KMS-11 (cell line): ENCODE results near the gene MCRIP1.

Experiments
- H2AFZ ChIP-seq: fragments of 200-600 bp; sonication (generic); 2 replicates; pipeline ENCODE4 v1.6.1; 2016; ENCODE audit warnings: antibody characterized with exemption, mixed run types, low read depth
- H3K27ac ChIP-seq: fragments of 200-600 bp; sonication (generic); 2 replicates; pipeline ENCODE4 v1.6.1; 2016; ENCODE audit warnings: mild to moderate bottlenecking, mixed run types
- H3K27me3 ChIP-seq: fragments of 200-600 bp; sonication (generic); 2 replicates; pipeline ENCODE4 v1.6.1; 2017; ENCODE audit warnings: mild to moderate bottlenecking, low read depth, mixed run types, moderate library complexity; ENCODE audit not compliant: insufficient read depth
- H3K36me3 ChIP-seq: fragments of 200-600 bp; sonication (generic); 2 replicates; pipeline ENCODE4 v1.6.1; 2017; ENCODE audit warnings: mild to moderate bottlenecking, mixed run types; ENCODE audit not compliant: insufficient read depth
- H3K4me1 ChIP-seq: fragments of 200-600 bp; sonication (generic); 2 replicates; pipeline ENCODE4 v1.6.1; 2016; ENCODE audit warnings: mild to moderate bottlenecking, low read depth, mixed run types; ENCODE audit not compliant: poor library complexity, severe bottlenecking
- H3K4me2 ChIP-seq: fragments of 200-600 bp; sonication (generic); 2 replicates; pipeline ENCODE4 v1.7.0; 2016; ENCODE audit warnings: mild to moderate bottlenecking, mixed run types
- H3K4me3 ChIP-seq: fragments of 200-600 bp; sonication (generic); IDR thresholded peaks from 2 replicates; pipeline ENCODE4 v1.6.1; 2017; ENCODE audit warnings: low read depth, low read length, mixed read lengths; ENCODE audit not compliant: insufficient read depth
- H3K79me2 ChIP-seq: fragments of 200-600 bp; sonication (generic); 2 replicates; pipeline ENCODE4 v1.6.1; 2016; ENCODE audit warnings: low read depth, mixed run types; ENCODE audit not compliant: insufficient read depth
- H3K9ac ChIP-seq: fragments of 200-600 bp; sonication (generic); 2 replicates; pipeline ENCODE4 v1.6.1; 2016; ENCODE audit warnings: mild to moderate bottlenecking, mixed run types
- H4K20me1 ChIP-seq: fragments of 200-600 bp; sonication (generic); 2 replicates; pipeline ENCODE4 v1.6.1; 2016; ENCODE audit warnings: mild to moderate bottlenecking, mixed run types; ENCODE audit not compliant: insufficient read depth
- CTCF ChIP-seq: fragments of 200-600 bp; sonication (generic); conservative IDR thresholded peaks from 2 replicates; pipeline ENCODE4 v1.6.1; 2017; ENCODE audit warnings: low read depth, mild to moderate bottlenecking, antibody characterized with exemption, low read length, moderate library complexity, mixed read lengths

MCRIP1 gene

GRCh38 chr17:81844887-81845286, 11.8 kb upstream of the MCRIP1 start:
- no peaks in the 10 kb centered on the region for H3K79me2 ChIP-seq
- H3K4me3 ChIP-seq: no peak overlapping the region
- no peak overlapping the region for H3K4me2 ChIP-seq
- H3K36me3 ChIP-seq: peaks cover 12% of the 10 kb centered on the region; the same call in 1 of the 2 replicates
- H3K27ac ChIP-seq: no peak overlapping the region
- no peak overlapping the region for H3K9ac ChIP-seq
- no peaks in the 10 kb centered on the region for H3K4me1 ChIP-seq
- 0 out of 2 replicates have a peak, but pooled peaks cover 4% of the 10 kb centered on the region for H4K20me1 ChIP-seq
- no peak for TF ChIP-seq CTCF
- no peak overlapping the region for H2AFZ ChIP-seq
- no peaks in the 10 kb centered on the region for H3K27me3 ChIP-seq

- no peak overlapping the region for H3K9ac ChIP-seq
- no peak overlapping the region for H3K4me2 ChIP-seq
- no peaks in the 10 kb centered on the region for H3K79me2 ChIP-seq
- peaks cover 12% of the 10 kb centered on the region; the same call in 1 of the 2 replicates for H3K36me3 ChIP-seq
- no peaks in the 10 kb centered on the region for H3K27me3 ChIP-seq
- no peaks in the 10 kb centered on the region for H3K4me1 ChIP-seq
- H3K4me3 ChIP-seq: no peak overlapping the region
- H4K20me1 ChIP-seq: 0 out of 2 replicates have a peak, but pooled peaks cover 4% of the 10 kb centered on the region
- H2AFZ ChIP-seq: no peak overlapping the region
- no peak for TF ChIP-seq CTCF
- no peak overlapping the region for H3K27ac ChIP-seq
These were observed 11.3 kb upstream of the MCRIP1 start for GRCh38 chr17:81844327-81844851.

- H4K20me1 ChIP-seq: 0 out of 2 replicates have a peak, but pooled peaks cover 4% of the 10 kb centered on the region
- H3K4me3 ChIP-seq: no peak overlapping the region
- H3K9ac ChIP-seq: no peak overlapping the region
- no peaks in the 10 kb centered on the region for H3K4me1 ChIP-seq
- no peak overlapping the region for H2AFZ ChIP-seq
- no peak overlapping the region for H3K4me2 ChIP-seq
- H3K79me2 ChIP-seq: no peaks in the 10 kb centered on the region
- peaks cover 12% of the 10 kb centered on the region; the same call in 1 of the 2 replicates for H3K36me3 ChIP-seq
- no peaks in the 10 kb centered on the region for H3K27me3 ChIP-seq
- TF ChIP-seq CTCF: no peak
- H3K27ac ChIP-seq: no peak overlapping the region
These were observed 10.7 kb upstream of the MCRIP1 start for GRCh38 chr17:81843713-81844326.

GRCh38 chr17:81842725-81843504, 9.8 kb upstream of the MCRIP1 start:
- Histone ChIP-seq H3K4me3 (no peak overlapping the region), H3K79me2 (no peaks in the 10 kb centered on the region), H3K36me3 (peaks cover 5% of the 10 kb centered on the region; the same call in 1 of the 2 replicates), H4K20me1 (0 out of 2 replicates have a peak, but pooled peaks cover 4% of the 10 kb centered on the region), H2AFZ (no peak overlapping the region), H3K4me2 (no peak overlapping the region), H3K9ac (no peak overlapping the region), H3K27me3 (no peaks in the 10 kb centered on the region), H3K4me1 (no peaks in the 10 kb centered on the region), H3K27ac (no peak overlapping the region)
- TF ChIP-seq CTCF: no peak
